SK-N-SH (cell line): ENCODE data around the gene KEL. TPM values are rescaled to one million over a fixed set of nuclear protein-coding genes. Genes with fewer than 3 reads are reported as not detected.

Experiments used
- CTCF ChIA-PET: fragments of 300-600, 350-600 bp; formaldehyde crosslinking; extraction: SDS; loops from one replicate; lab custom pipeline; 2021; lab: Yijun Ruan, JAX
- POLR2A ChIA-PET: fragments of 350-600 bp; sonication (Branson Sonifier 250); formaldehyde crosslinking; extraction: SDS; loops from one replicate; lab custom pipeline; 2020; ENCODE audit warnings: antibody characterized with exemption, inconsistent platforms; lab: Yijun Ruan, JAX
- DNase-seq: peaks from one replicate; pipeline ENCODE4 v3.0.0; 2012
- H2AFZ ChIP-seq: fragments of 200-600 bp; sonication (generic); 2 replicates; pipeline ENCODE4 v1.8.1; 2016; ENCODE audit warnings: antibody characterized with exemption, mild to moderate bottlenecking, low read depth
- H3F3A ChIP-seq: fragments of 200-600 bp; sonication (generic); replicated peaks from 2 replicates; pipeline ENCODE3; 2016; ENCODE audit warnings: antibody characterized with exemption, mild to moderate bottlenecking; ENCODE audit not compliant: insufficient read depth
- H3K27ac ChIP-seq, 2 experiments: fragments of 200-500 bp in 1 of 2; fragments of 200-600 bp in 1 of 2; sonication (Bioruptor generic) in 1 of 2; sonication (generic), shearing (Covaris generic) in 1 of 2; 2 replicates each; pipeline versions ENCODE4 v1.5.1 to v1.6.1; 2014 to 2016; ENCODE audit warnings: low read depth in 2 of 2, inconsistent platforms in 1 of 2, low read length in 1 of 2, mild to moderate bottlenecking in 1 of 2, mixed read lengths in 1 of 2
- H3K27me3 ChIP-seq: fragments of 200-600 bp; sonication (generic), shearing (Covaris generic); 2 replicates; pipeline ENCODE4 v1.6.1; 2016; ENCODE audit warnings: mixed run types; ENCODE audit not compliant: insufficient read depth
- H3K36me3 ChIP-seq, 2 experiments: fragments of 200-500 bp in 1 of 2; fragments of 200-600 bp in 1 of 2; sonication (Bioruptor generic) in 1 of 2; sonication (generic) in 1 of 2; replicated peaks in 1 of 2; 2 replicates each; pipeline versions ENCODE3 to v1.5.1; 2014 to 2016; ENCODE audit warnings: low read length in 1 of 2, mild to moderate bottlenecking in 1 of 2; ENCODE audit not compliant: insufficient read depth in 2 of 2, control insufficient read depth in 1 of 2
- H3K4me1 ChIP-seq, 2 experiments: fragments of 200-500 bp in 1 of 2; fragments of 200-600 bp in 1 of 2; sonication (Bioruptor generic) in 1 of 2; sonication (generic), shearing (Covaris generic) in 1 of 2; 2 replicates each; pipeline versions ENCODE4 v1.5.1 to v1.6.1; 2014 to 2016; ENCODE audit warnings: low read depth in 1 of 2, low read length in 1 of 2, mixed run types in 1 of 2; ENCODE audit not compliant: insufficient read depth in 2 of 2, control insufficient read depth in 1 of 2
- H3K4me2 ChIP-seq: fragments of 200-600 bp; sonication (generic), shearing (Covaris generic); 2 replicates; pipeline ENCODE4 v1.6.1; 2017; ENCODE audit warnings: mixed run types
- H3K4me3 ChIP-seq, 2 experiments: fragments of 200-500 bp in 1 of 2; fragments of 200-600 bp in 1 of 2; sonication (Bioruptor generic) in 1 of 2; sonication (generic), shearing (Covaris generic) in 1 of 2; 2 replicates each; pipeline versions ENCODE4 v1.5.1 to v1.8.1; 2014 to 2016; ENCODE audit warnings: low read depth in 2 of 2, inconsistent platforms in 1 of 2, low read length in 1 of 2, mild to moderate bottlenecking in 1 of 2, mixed read lengths in 1 of 2, moderate library complexity in 1 of 2
- H3K79me2 ChIP-seq: fragments of 200-600 bp; sonication (generic); 2 replicates; pipeline ENCODE4 v1.8.1; 2017; ENCODE audit warnings: mild to moderate bottlenecking; ENCODE audit not compliant: insufficient read depth
- H3K9ac ChIP-seq: fragments of 200-600 bp; sonication (generic); 2 replicates; pipeline ENCODE4 v1.6.1; 2017; ENCODE audit warnings: mixed run types
- H3K9me2 ChIP-seq: fragments of 200-600 bp; sonication (generic); 2 replicates; pipeline ENCODE4 v1.6.1; 2017; ENCODE audit warnings: mixed run types
- H3K9me3 ChIP-seq: fragments of 200-600 bp; sonication (generic); 2 replicates; pipeline ENCODE4 v1.6.1; 2017; ENCODE audit warnings: mixed run types, mild to moderate bottlenecking, moderate library complexity
- H4K20me1 ChIP-seq: fragments of 200-600 bp; sonication (generic); 2 replicates; pipeline ENCODE4 v1.6.1; 2017; ENCODE audit warnings: mild to moderate bottlenecking, mixed run types; ENCODE audit not compliant: insufficient read depth
- CTCF ChIP-seq: fragments of 200-600 bp; sonication (generic); IDR thresholded peaks from 2 replicates; pipeline ENCODE4 v1.6.1; 2017; ENCODE audit warnings: antibody characterized with exemption, mild to moderate bottlenecking, moderate library complexity
- ELF1 ChIP-seq: IDR thresholded peaks from 2 replicates; pipeline ENCODE4 v1.4.0; 2012
- FOSL2 ChIP-seq: IDR thresholded peaks from 2 replicates; pipeline ENCODE4 v1.4.0; 2012; ENCODE audit warnings: low read depth, mild to moderate bottlenecking, moderate library complexity, borderline replicate concordance
- GABPA ChIP-seq: IDR thresholded peaks from 2 replicates; pipeline ENCODE4 v1.4.0; 2012; ENCODE audit warnings: low read depth, mild to moderate bottlenecking
- IRF3 ChIP-seq: fragments of 150-350 bp; IDR thresholded peaks from 2 replicates; pipeline ENCODE4 v1.6.1; 2016; ENCODE audit warnings: mild to moderate bottlenecking, low read depth, low read length
- MEF2A ChIP-seq: IDR thresholded peaks from 2 replicates; pipeline ENCODE4 v1.4.0; 2012; ENCODE audit warnings: low read depth, borderline replicate concordance
- MXI1 ChIP-seq: IDR thresholded peaks from 2 replicates; pipeline ENCODE4 v1.6.1; 2012; ENCODE audit warnings: mild to moderate bottlenecking, low read depth, low read length, improper control_type of control experiment
- NRF1 ChIP-seq: IDR thresholded peaks from 2 replicates; pipeline ENCODE4 v1.6.1; 2012; ENCODE audit warnings: low read depth, mild to moderate bottlenecking, low read length
- PBX3 ChIP-seq: IDR thresholded peaks from 2 replicates; pipeline ENCODE4; 2012
- POLR2AphosphoS5 ChIP-seq: IDR thresholded peaks from 2 replicates; pipeline ENCODE4 v1.6.1; 2012; ENCODE audit warnings: low read depth, low read length
- RCOR1 ChIP-seq: fragments of 150-350 bp; IDR thresholded peaks from 2 replicates; pipeline ENCODE4 v1.6.1; 2017; ENCODE audit warnings: antibody characterized with exemption, low read length
- RXRA ChIP-seq: IDR thresholded peaks from 2 replicates; pipeline ENCODE4 v1.4.0; 2012; ENCODE audit warnings: low read depth, mild to moderate bottlenecking, borderline replicate concordance
- SMC3 ChIP-seq: IDR thresholded peaks from 2 replicates; pipeline ENCODE4 v1.6.1; 2012; ENCODE audit warnings: low read depth, low read length, improper control_type of control experiment
- TCF12 ChIP-seq: IDR thresholded peaks from 2 replicates; pipeline ENCODE4 v1.4.0; 2012
- YY1 ChIP-seq: IDR thresholded peaks from 2 replicates; pipeline ENCODE4 v1.4.0; 2012; ENCODE audit warnings: low read depth, mild to moderate bottlenecking
- WGBS: methylation state at CpG from one replicate; pipeline ENCODE4 v1.1.6; 2017; ENCODE audit warnings: low lambda C conversion rate; 5-methylcytosine and 5-hydroxymethylcytosine counted together
- polyA plus RNA-seq, 3 experiments: library from polyadenylated mRNA; depleted of rRNA; stranded (reverse); fragments of >200 nt; gene quantifications; 2 replicates each; pipeline ENCODE4 v1.2.3, GENCODE V29; 2012

Gene KEL
- polyA plus RNA-seq, 1 of the 3 experiments (the other 2 are of a cell fraction): 0.05 TPM

- Histone ChIP-seq H3K4me2 (no peak overlapping the region), H3K4me3 (no peak overlapping the region), H3K4me1 (no peaks in the 10 kb centered on the region), H3K27me3 (peaks cover 46% of the 10 kb centered on the region; the same call in 1 of the 2 replicates), H3K9ac (no peak overlapping the region), H3K27ac (no peak overlapping the region), H3K9me3 (no peaks in the 10 kb centered on the region), H3K9me2 (no peaks in the 10 kb centered on the region), H2AFZ (no peak overlapping the region), H3K36me3 (no peaks in the 10 kb centered on the region), H3K79me2 (no peaks in the 10 kb centered on the region), H4K20me1 (no peaks in the 10 kb centered on the region), H3F3A (no peaks in the 10 kb centered on the region)
- no peak for DNase-seq
- CTCF ChIA-PET: interaction anchor here (1.2 to 3.5 kb wide), 2 partner anchors 70 to 79 kb away, joined by 3 to 10 read pairs; no protein-coding TSS in a partner anchor
- no peak for TF ChIP-seq FOSL2
- TF ChIP-seq NRF1: no peak
- no peak for TF ChIP-seq PBX3
- no peak for TF ChIP-seq POLR2AphosphoS5
- TF ChIP-seq RCOR1: no peak
- TF ChIP-seq MXI1: no peak
- TF ChIP-seq RXRA: no peak
- TF ChIP-seq TCF12: no peak
- no peak for TF ChIP-seq MEF2A
- no peak for TF ChIP-seq GABPA
- TF ChIP-seq IRF3: no peak
- TF ChIP-seq CTCF: no peak
- TF ChIP-seq YY1: no peak
- TF ChIP-seq SMC3: no peak
- no peak for TF ChIP-seq ELF1
- 33% methylated on average over 7 of the region's 7 CpGs for WGBS
- POLR2A ChIA-PET: no interaction called here
Observed at GRCh38 chr7:142933092-142933475, 29.1 kb downstream of the KEL start.
